Measurements from ENCODE around the gene CSTPP1.

- no peak for TF ChIP-seq CTCF (IDR thresholded peaks at IDR 0.05; ENCODE audit: poor library complexity, severe bottlenecking)
- no peak for TF ChIP-seq MXI1 (conservative IDR thresholded peaks at IDR 0.05; ENCODE audit: poor library complexity, severe bottlenecking)
- TF ChIP-seq EZH2 (IDR thresholded peaks at IDR 0.05; ENCODE audit: borderline replicate concordance, insufficient read depth, low read length, poor library complexity, severe bottlenecking), result no peak
- no peak for TF ChIP-seq POLR2AphosphoS5 (IDR thresholded peaks at IDR 0.05)
- TF ChIP-seq TAF1 (IDR thresholded peaks at IDR 0.05; ENCODE audit: low read depth), result no peak
- TF ChIP-seq RAD21 (conservative IDR thresholded peaks at IDR 0.05), result no peak
- no peak for TF ChIP-seq EP300 (conservative IDR thresholded peaks at IDR 0.05; ENCODE audit: poor library complexity, severe bottlenecking)
Observed at GRCh38 chr11:47147250-47147649, 210.7 kb downstream of the CSTPP1 start.
